Parathyroid adenoma (tissue), 2 donors: ENCODE measurements around the gene HIPK1.

ENCODE experiments used
- H2AFZ ChIP-seq: fragments of 300-600 bp; sonication (generic); one replicate; pipeline ENCODE4 v1.7.0; 2017; ENCODE audit warnings: antibody characterized with exemption, mild to moderate bottlenecking
- H3K27ac ChIP-seq: fragments of 300-600 bp; sonication (generic); one replicate; pipeline ENCODE4 v1.7.0; 2017
- H3K27me3 ChIP-seq: fragments of 300-600 bp; sonication (generic); one replicate; pipeline ENCODE4 v1.7.0; 2017; ENCODE audit warnings: low read length; ENCODE audit not compliant: control insufficient read depth, insufficient read depth
- H3K36me3 ChIP-seq: fragments of 300-600 bp; sonication (generic); one replicate; pipeline ENCODE4 v1.7.0; 2017; ENCODE audit warnings: low read length; ENCODE audit not compliant: control insufficient read depth, insufficient read depth
- H3K4me1 ChIP-seq: fragments of 300-600 bp; sonication (generic); one replicate; pipeline ENCODE4 v1.7.0; 2017; ENCODE audit warnings: control low read depth
- H3K4me2 ChIP-seq: fragments of 300-600 bp; sonication (generic); one replicate; pipeline ENCODE4 v1.7.0; 2017; ENCODE audit warnings: low read length
- H3K4me3 ChIP-seq: fragments of 300-600 bp; sonication (generic); one replicate; pipeline ENCODE4 v1.7.0; 2017; ENCODE audit warnings: low read depth, low read length
- H3K79me2 ChIP-seq: fragments of 300-600 bp; sonication (generic); one replicate; pipeline ENCODE4 v1.7.0; 2017; ENCODE audit warnings: control low read depth
- H3K9ac ChIP-seq: fragments of 300-600 bp; sonication (generic); one replicate; pipeline ENCODE4 v1.7.0; 2017; ENCODE audit warnings: mild to moderate bottlenecking
- H3K9me3 ChIP-seq: fragments of 300-600 bp; sonication (generic); one replicate; pipeline ENCODE4 v1.7.0; 2017; ENCODE audit warnings: low read length; ENCODE audit not compliant: control insufficient read depth
- CTCF ChIP-seq: fragments of 300-600 bp; sonication (generic); IDR thresholded peaks from one replicate; pipeline ENCODE4 v1.7.0; 2017; ENCODE audit warnings: antibody characterized with exemption, mild to moderate bottlenecking
- donor health status: primary hyperparathyroidism.

The HIPK1 gene

GRCh38 chr1:113895098-113895497, 34.0 kb upstream of the HIPK1 start:
- H2AFZ ChIP-seq = no peak overlapping the region
- no peaks in the 10 kb centered on the region for H3K27me3 ChIP-seq
- no peak overlapping the region for H3K4me2 ChIP-seq
- no peak overlapping the region for H3K27ac ChIP-seq
- no peaks in the 10 kb centered on the region for H3K36me3 ChIP-seq
- no peak overlapping the region for H3K4me3 ChIP-seq
- H3K4me1 ChIP-seq = no peaks in the 10 kb centered on the region
- no peak overlapping the region for H3K9ac ChIP-seq
- H3K9me3 ChIP-seq = no peaks in the 10 kb centered on the region
- no peak for TF ChIP-seq CTCF
- H3K79me2 ChIP-seq = no peaks in the 10 kb centered on the region

DNA sequence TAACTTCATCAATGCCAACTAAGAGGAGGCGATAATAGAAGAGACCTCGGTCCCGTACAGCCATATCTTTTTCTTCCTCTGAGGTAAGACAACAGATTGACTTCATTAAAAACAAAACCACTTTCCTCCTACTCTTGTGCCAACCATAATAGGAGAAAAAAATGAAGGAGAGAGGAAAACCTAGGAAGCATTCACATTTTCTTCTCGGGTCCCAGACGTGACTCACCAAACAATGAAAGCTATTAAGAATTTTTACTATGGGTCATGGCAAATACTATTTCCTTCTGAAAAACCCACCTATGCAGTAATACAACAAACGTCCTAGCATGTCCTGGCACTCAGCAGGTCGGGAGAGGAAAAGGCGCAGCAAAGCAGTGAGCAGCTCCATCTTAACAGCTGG, 33.2 kb upstream of the HIPK1 start:
- no peak overlapping the region for H3K4me2 ChIP-seq
- H3K27me3 ChIP-seq = no peaks in the 10 kb centered on the region
- no peaks in the 10 kb centered on the region for H3K79me2 ChIP-seq
- no peaks in the 10 kb centered on the region for H3K4me1 ChIP-seq
- H3K36me3 ChIP-seq = no peaks in the 10 kb centered on the region
- no peak overlapping the region for H3K4me3 ChIP-seq
- no peak for TF ChIP-seq CTCF
- no peaks in the 10 kb centered on the region for H3K9me3 ChIP-seq
- no peak overlapping the region for H2AFZ ChIP-seq
- H3K9ac ChIP-seq = no peak overlapping the region
- no peak overlapping the region for H3K27ac ChIP-seq

- H3K36me3 ChIP-seq = no peaks in the 10 kb centered on the region
- H2AFZ ChIP-seq = no peak overlapping the region
- no peak overlapping the region for H3K4me2 ChIP-seq
- no peak overlapping the region for H3K9ac ChIP-seq
- no peak overlapping the region for H3K27ac ChIP-seq
- TF ChIP-seq CTCF = no peak
- H3K79me2 ChIP-seq = no peaks in the 10 kb centered on the region
- H3K4me3 ChIP-seq = no peak overlapping the region
- H3K27me3 ChIP-seq = no peaks in the 10 kb centered on the region
- no peaks in the 10 kb centered on the region for H3K4me1 ChIP-seq
- H3K9me3 ChIP-seq = no peaks in the 10 kb centered on the region
Measured at GRCh38 chr1:113898241-113898814, 30.8 kb upstream of the HIPK1 start.

- H3K4me3 ChIP-seq = no peak overlapping the region
- no peaks in the 10 kb centered on the region for H3K79me2 ChIP-seq
- no peaks in the 10 kb centered on the region for H3K36me3 ChIP-seq
- H3K27me3 ChIP-seq = no peaks in the 10 kb centered on the region
- no peak overlapping the region for H2AFZ ChIP-seq
- H3K9me3 ChIP-seq = no peaks in the 10 kb centered on the region
- H3K4me2 ChIP-seq = no peak overlapping the region
- no peak for TF ChIP-seq CTCF
- no peak overlapping the region for H3K27ac ChIP-seq
- H3K4me1 ChIP-seq = no peaks in the 10 kb centered on the region
- H3K9ac ChIP-seq = no peak overlapping the region
Measured at GRCh38 chr1:113899111-113899510, 30.0 kb upstream of the HIPK1 start.

GRCh38 chr1:113901191-113901590, 27.9 kb upstream of the HIPK1 start:
- Histone ChIP-seq H3K27ac (no peak overlapping the region), H3K36me3 (no peaks in the 10 kb centered on the region), H3K4me3 (no peak overlapping the region), H2AFZ (no peak overlapping the region), H3K4me2 (no peak overlapping the region), H3K9me3 (no peaks in the 10 kb centered on the region), H3K9ac (no peak overlapping the region), H3K4me1 (no peaks in the 10 kb centered on the region), H3K27me3 (no peaks in the 10 kb centered on the region), H3K79me2 (no peaks in the 10 kb centered on the region)
- TF ChIP-seq CTCF = no peak
